ENCODE measurements around the gene PHACTR3.

GRCh38 chr20:59581993-59582679 lies 22.2 kb upstream of the PHACTR3 start:
- TF ChIP-seq, protein P1, sequence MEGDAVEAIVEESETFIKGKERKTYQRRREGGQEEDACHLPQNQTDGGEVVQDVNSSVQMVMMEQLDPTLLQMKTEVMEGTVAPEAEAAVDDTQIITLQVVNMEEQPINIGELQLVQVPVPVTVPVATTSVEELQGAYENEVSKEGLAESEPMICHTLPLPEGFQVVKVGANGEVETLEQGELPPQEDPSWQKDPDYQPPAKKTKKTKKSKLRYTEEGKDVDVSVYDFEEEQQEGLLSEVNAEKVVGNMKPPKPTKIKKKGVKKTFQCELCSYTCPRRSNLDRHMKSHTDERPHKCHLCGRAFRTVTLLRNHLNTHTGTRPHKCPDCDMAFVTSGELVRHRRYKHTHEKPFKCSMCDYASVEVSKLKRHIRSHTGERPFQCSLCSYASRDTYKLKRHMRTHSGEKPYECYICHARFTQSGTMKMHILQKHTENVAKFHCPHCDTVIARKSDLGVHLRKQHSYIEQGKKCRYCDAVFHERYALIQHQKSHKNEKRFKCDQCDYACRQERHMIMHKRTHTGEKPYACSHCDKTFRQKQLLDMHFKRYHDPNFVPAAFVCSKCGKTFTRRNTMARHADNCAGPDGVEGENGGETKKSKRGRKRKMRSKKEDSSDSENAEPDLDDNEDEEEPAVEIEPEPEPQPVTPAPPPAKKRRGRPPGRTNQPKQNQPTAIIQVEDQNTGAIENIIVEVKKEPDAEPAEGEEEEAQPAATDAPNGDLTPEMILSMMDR (conservative IDR thresholded peaks at IDR 0.05 in 1 of 2, IDR thresholded peaks at IDR 0.05 in 1 of 2; ENCODE audit: low read depth in 1 of 2, low read length in 2 of 2), result no peak
- no peak for TF ChIP-seq EZH2 (IDR thresholded peaks at IDR 0.05; ENCODE audit: low read length, missing control alignments)
